ENCODE measurements around the gene NTM. TPM values are rescaled to one million over a fixed set of nuclear protein-coding genes. Genes with fewer than 3 reads are reported as not detected.

The NTM gene
- total RNA-seq, 1 experiment from 2014 or later = 0.73 TPM

GRCh38 chr11:131688048-131688693, 317.8 kb downstream of the NTM start:
- POLR2A ChIA-PET = no interaction called here
- H3K4me3 Mint-ChIP-seq (ENCODE audit: unreplicated experiment) = no peak overlapping the region

DNA sequence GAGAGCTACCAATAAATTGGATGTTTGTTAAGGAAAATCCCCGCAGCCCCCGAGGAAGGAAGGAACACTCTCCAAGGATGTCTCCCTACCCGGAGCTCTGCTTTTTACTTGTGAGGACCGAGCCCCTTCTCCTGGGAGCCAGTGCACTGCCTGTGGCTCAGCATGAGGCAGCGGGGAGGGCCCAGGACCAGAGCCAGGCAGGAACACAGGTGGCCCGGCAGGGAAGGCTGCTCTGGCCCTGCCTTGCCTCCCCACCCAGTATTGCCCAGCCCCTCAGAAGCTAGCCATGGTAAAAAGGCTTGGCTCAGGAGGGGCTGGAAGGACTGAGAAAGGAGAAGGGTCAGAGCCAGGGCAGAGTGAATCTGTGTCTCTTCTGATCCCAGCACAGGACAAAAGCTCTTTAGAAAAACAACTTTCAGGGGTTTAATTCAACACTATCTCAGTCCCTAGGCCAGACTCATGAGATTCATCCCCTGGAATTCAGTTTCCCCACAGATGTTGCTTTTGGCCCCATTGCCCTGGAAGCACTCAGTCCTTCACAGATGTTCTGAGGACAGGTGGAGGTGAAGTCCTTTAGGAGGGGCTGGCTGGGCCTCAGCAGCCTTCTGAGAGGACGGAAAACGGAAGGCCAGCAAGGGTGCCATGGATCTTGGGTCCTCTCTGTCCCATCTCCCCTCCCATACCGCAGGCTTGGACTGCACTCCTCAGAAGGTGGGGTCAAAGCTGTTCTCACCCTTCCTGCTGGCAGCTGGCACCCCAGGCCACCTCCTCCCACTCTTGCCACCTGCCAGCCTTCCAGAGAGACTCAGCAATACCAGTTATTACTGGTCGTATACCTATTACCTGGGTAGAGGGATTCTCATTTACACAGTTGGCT, 318.9 kb downstream of the NTM start:
- H3K9me3 Mint-ChIP-seq (ENCODE audit: unreplicated experiment) = no peaks in the 10 kb centered on the region
- no peak for TF ChIP-seq CTCF (IDR thresholded peaks at IDR 0.05; ENCODE audit: insufficient read depth in 1 of 2, low read depth in 1 of 2, low read length in 1 of 2, severe bottlenecking in 1 of 2, unreplicated experiment in 1 of 2)
- no peaks in the 10 kb centered on the region for H3K27me3 ChIP-seq (replicated peaks; ENCODE audit: control insufficient read depth, insufficient read depth, low read length)
- ChIA-PET POLR2A (no interaction called here), CTCF (no interaction called here)
- no peak for DNase-seq
- H3K36me3 Mint-ChIP-seq (ENCODE audit: insufficient read depth, unreplicated experiment) = peaks cover 2% of the 10 kb centered on the region
- H3K36me3 ChIP-seq (ENCODE audit: control insufficient read depth, insufficient read depth, low read length) = no peaks in the 10 kb centered on the region
- no peaks in the 10 kb centered on the region for H3K9me3 ChIP-seq
- BruUV-seq (replicated peaks) = no TSS peak
- H3K4me1 Mint-ChIP-seq (ENCODE audit: low read depth, unreplicated experiment) = peaks cover 2% of the 10 kb centered on the region
- intact Hi-C loops (cut with micrococcal nuclease; ENCODE audit: unreplicated experiment) = loop anchor here (5.0 kb wide), 1 partner anchor 58 kb away; no protein-coding TSS in a partner anchor
- no peak overlapping the region for H3K4me3 Mint-ChIP-seq (ENCODE audit: unreplicated experiment)
- peaks cover 24% of the 10 kb centered on the region for H3K27me3 Mint-ChIP-seq (ENCODE audit: insufficient read depth, unreplicated experiment)
- no peaks in the 10 kb centered on the region for H3K4me1 ChIP-seq
- no peak overlapping the region for H3K4me3 ChIP-seq (ENCODE audit: low read depth, low read length)
- H3K27ac Mint-ChIP-seq (ENCODE audit: unreplicated experiment) = no peak overlapping the region

More at GRCh38 chr11:131688048-131688693, 317.8 kb downstream of the NTM start:
- Histone ChIP-seq H3K9me3 (no peaks in the 10 kb centered on the region), H3K4me3 (ENCODE audit: low read depth, low read length) (no peak overlapping the region), H3K36me3 (ENCODE audit: control insufficient read depth, insufficient read depth, low read length) (no peaks in the 10 kb centered on the region), H3K4me1 (no peaks in the 10 kb centered on the region), H3K27me3 (replicated peaks; ENCODE audit: control insufficient read depth, insufficient read depth, low read length) (no peaks in the 10 kb centered on the region)
- intact Hi-C loops (cut with micrococcal nuclease; ENCODE audit: unreplicated experiment) = loop anchor here (5.0 kb wide), 1 partner anchor 59 kb away; no protein-coding TSS in a partner anchor
- no TSS peak for BruUV-seq (replicated peaks)
- CTCF ChIA-PET = interaction anchor here (0.7 to 1.1 kb wide), 5 partner anchors 14 to 795 kb away, joined by 3 to 5 read pairs (median 3); no protein-coding TSS in a partner anchor
- Mint-ChIP-seq H3K27me3 (ENCODE audit: insufficient read depth, unreplicated experiment) (peaks cover 16% of the 10 kb centered on the region), H3K27ac (ENCODE audit: unreplicated experiment) (no peak overlapping the region), H3K9me3 (ENCODE audit: unreplicated experiment) (no peaks in the 10 kb centered on the region), H3K4me1 (ENCODE audit: low read depth, unreplicated experiment) (no peaks in the 10 kb centered on the region), H3K36me3 (ENCODE audit: insufficient read depth, unreplicated experiment) (no peaks in the 10 kb centered on the region)
- DNase-seq = peak in 1 of 2 experiments; percentile 77
- TF ChIP-seq CTCF (IDR thresholded peaks at IDR 0.05; ENCODE audit: insufficient read depth in 1 of 2, low read depth in 1 of 2, low read length in 1 of 2, severe bottlenecking in 1 of 2, unreplicated experiment in 1 of 2) = peak; percentile 87 to 94

DNA sequence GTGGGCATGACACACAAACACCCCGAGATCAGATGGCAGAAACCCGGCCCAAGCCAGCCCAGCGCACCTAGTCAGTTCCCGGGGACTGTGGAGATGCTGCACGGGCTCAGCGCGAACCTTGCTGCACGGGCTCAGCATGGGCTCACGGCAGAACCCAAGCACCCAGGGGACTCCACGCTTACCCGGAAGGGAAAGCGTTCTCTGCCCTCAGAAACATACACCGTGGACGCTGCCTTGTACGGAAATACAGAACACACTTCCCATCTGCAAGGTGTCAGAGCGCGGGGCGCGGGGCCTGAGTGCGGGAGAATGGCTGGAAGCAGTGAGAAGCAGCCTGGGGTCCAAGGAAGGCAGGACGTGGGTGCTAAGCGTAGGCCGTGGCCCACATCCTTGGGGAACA, 319.9 kb downstream of the NTM start:
- CTCF ChIA-PET = interaction anchor here (0.7 kb wide), 1 partner anchor 598 kb away, joined by 3 read pairs; no protein-coding TSS in a partner anchor
- intact Hi-C loops (cut with micrococcal nuclease; ENCODE audit: unreplicated experiment) = no loop called here
- no peak for TF ChIP-seq CTCF (IDR thresholded peaks at IDR 0.05; ENCODE audit: insufficient read depth in 1 of 2, low read depth in 1 of 2, low read length in 1 of 2, severe bottlenecking in 1 of 2, unreplicated experiment in 1 of 2)
- Histone ChIP-seq H3K27me3 (replicated peaks; ENCODE audit: control insufficient read depth, insufficient read depth, low read length) (no peaks in the 10 kb centered on the region), H3K9me3 (no peaks in the 10 kb centered on the region), H3K4me1 (no peaks in the 10 kb centered on the region), H3K4me3 (ENCODE audit: low read depth, low read length) (no peak overlapping the region), H3K36me3 (ENCODE audit: control insufficient read depth, insufficient read depth, low read length) (no peaks in the 10 kb centered on the region)
- H3K9me3 Mint-ChIP-seq (ENCODE audit: unreplicated experiment) = no peaks in the 10 kb centered on the region
- H3K4me3 Mint-ChIP-seq (ENCODE audit: unreplicated experiment) = no peak overlapping the region
- no TSS peak for BruUV-seq (replicated peaks)
- H3K4me1 Mint-ChIP-seq (ENCODE audit: low read depth, unreplicated experiment) = peaks cover 6% of the 10 kb centered on the region
- POLR2A ChIA-PET = no interaction called here
- no peak overlapping the region for H3K27ac Mint-ChIP-seq (ENCODE audit: unreplicated experiment)
- H3K27me3 Mint-ChIP-seq (ENCODE audit: insufficient read depth, unreplicated experiment) = peaks cover 29% of the 10 kb centered on the region
- peaks cover 4% of the 10 kb centered on the region for H3K36me3 Mint-ChIP-seq (ENCODE audit: insufficient read depth, unreplicated experiment)
- DNase-seq = no peak

Measured in Caco-2 (cell line).